DLD1 (cell line): ENCODE results near the gene REEP3.
"Not testable (repeated sequence)": the region's sequence is repeated elsewhere in the genome, so short reads cannot be mapped to it uniquely, and the experiment has no call there.

ENCODE experiments used
- in situ Hi-C: cut with HindIII; loops from 2 replicates; pipeline ENCODE4 v1.10.0; 2017; ENCODE audit warnings: low sequenced_read_pairs

The REEP3 gene, protein sequence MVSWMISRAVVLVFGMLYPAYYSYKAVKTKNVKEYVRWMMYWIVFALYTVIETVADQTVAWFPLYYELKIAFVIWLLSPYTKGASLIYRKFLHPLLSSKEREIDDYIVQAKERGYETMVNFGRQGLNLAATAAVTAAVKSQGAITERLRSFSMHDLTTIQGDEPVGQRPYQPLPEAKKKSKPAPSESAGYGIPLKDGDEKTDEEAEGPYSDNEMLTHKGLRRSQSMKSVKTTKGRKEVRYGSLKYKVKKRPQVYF

DNA sequence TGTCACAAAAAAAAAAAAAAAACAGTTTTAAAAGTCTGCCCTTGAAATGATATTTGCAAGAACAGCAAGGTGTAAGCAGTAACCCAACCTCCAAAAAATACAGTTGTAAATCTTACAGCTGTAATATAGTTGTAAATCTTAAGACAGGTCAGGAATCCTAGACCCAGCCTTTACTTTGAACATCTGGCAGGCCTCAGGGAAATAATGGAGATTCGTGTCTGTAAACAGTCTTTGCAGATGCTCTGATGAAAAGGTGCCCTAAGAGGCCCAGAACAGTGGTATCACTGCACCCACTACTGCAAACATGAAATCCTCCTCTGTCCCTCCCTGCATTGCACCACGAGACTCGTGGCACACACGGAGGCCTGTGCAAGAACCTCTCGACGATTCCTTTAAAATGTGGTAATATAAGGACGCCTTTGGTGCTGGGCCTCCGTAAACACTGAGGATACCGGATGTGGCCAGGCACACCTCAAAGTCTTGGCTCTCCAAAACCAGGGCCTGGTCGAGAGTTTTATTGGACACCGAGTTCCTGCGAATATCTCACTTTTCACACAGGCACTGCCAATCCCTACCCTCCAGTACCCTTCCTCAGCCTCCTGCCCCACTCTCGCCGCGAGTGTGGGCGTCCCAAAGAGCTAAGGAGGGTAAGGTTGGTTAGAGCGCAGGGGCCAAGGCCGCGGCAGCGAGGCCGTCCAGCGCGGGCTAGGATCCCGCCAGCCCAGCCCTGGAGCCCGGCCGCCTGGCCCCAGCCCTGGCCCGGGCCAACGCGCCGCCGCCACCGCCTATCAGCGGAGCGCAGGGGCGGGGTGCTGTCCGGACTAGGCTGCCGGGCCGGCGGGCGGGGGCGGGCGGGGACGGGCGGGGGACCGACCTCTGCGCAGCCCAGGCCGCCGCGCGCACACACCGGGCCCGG, at the start of gene REEP3:
Gene REEP3, plus strand, starts transcription at position 902 of the 916 bp plus-strand sequence. CDS start 145 bp downstream, outside the sequence.
- in situ Hi-C loops: no loop called here

- in situ Hi-C loops: no loop called here
Observed at GRCh38 chr10:63474488-63474887, 46.7 kb upstream of the REEP3 start.

DNA sequence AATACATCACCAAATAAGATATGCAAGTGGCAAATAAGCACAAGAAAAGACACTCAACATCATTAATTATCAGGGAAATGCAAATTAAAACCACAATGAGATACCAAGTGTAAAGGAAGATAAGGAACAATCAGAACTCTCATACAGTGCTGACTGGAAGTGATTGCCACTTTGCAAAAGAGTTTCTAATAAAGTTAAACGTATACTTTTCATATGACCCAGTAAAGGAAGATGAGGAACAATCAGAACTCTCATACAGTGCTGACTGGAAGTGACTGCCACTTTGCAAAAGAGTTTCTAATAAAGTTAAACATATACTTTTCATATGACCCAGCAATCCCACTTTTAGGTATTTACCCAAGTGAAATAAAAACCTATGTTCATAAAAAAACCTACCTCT, 43.3 kb upstream of the REEP3 start:
- in situ Hi-C loops: no loop called here

DNA sequence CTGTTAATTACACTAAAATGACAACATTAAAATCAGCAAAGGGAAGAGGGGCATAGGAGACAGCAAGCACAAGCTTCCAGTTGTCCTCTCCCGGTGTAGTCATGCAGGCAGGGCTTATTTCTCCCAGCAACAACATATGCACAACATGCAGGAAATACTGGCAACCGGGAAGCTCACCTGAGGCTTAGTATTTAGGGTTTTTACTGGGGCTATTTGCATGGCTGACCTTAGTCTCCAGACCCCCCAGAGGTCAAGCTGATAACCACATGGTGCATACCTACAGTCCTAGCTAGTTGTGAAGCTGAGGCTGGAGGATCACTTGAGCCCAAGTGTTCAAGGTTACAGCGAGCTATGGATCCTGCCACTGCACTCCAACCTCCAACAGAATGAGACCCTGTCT, 42.6 kb upstream of the REEP3 start:
- in situ Hi-C loops: no loop called here

GRCh38 chr10:63480237-63480636, 41.0 kb upstream of the REEP3 start:
- in situ Hi-C loops: no loop called here

DNA sequence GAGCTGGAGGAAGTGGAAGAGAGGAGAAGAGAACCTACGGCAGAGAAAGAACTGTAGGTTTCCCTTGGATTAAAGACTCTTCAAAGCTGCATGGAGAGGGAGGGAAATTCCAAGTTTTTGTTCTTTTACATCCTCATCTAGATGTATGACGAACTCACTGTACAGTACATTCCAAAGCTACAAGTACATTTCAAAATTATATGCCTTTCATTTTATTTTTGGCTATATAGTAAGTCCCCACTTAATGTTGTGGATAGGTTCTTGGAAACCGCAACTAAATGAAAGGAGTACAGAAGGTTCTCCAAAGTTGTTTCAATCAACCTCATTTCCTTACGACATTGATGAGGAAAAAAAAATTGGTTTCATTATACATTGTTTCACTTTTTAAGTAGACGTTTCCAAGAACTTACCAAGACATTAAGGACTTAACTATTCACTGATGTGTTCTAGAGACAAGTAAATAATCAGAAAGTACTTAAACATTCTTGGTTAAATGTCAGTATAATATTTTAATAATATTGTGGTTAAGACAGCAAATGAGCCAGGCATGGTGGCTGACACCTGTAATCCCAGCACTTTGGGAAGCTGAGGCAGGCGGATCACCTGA, 39.3 kb upstream of the REEP3 start:
- in situ Hi-C loops: no loop called here

GRCh38 chr10:63483983-63484382, 37.2 kb upstream of the REEP3 start:
- in situ Hi-C loops: no loop called here

- in situ Hi-C loops: no loop called here
Observed at GRCh38 chr10:63487990-63488389, 33.2 kb upstream of the REEP3 start.

DNA sequence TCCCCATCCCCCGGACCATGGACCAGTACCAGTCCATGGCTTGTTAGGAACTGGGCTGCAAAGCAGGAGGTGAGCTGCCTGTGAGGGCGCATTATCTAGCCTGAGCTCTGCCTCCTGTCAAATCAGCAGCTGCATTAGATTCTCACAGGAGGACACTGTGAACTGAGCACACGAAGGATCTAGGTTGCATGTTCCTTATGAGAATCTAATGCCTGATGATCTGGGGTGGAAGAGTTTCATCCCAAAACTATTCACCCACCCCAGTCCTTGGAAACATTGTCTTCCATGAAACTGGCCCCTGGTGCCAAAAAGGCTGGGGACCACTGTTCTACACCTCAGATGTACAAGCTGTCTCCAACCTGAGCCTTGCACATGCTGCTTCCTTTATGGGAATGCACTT, 31.4 kb upstream of the REEP3 start:
- in situ Hi-C loops: no loop called here

DNA sequence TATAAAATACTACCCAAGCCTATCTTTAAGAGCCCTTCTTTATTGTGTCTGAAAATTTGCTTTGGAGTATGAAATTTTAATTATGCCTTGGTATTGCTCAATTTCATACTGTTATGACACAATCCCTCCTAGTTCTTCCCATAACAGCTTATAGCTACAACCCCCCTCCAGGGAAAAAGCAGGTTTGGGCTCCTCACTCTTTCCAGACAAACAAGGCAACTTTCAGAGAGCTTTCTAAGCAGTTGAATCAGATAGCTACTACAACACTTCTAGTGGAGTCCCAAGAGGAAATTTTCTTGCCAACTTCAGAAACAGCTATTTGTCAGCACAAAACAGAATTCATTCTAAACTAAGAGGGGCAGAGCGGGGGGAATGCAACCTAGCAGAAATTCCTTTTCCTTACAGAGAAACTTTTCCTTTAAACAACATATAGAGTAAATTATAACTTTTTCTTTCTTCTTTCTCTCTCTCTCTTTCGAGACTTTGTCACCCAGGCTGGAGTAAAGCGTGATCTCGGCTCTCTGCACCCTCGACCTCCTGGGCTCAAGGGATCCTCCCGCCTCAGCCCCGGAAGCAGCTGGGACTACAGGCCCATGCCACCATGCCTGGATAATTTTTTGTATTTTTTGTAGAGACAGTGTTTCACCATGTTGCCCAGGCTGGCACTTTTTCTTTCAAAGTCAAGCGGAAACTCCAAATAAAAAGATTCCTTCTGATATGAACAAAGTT, 29.4 kb upstream of the REEP3 start:
- in situ Hi-C loops: no loop called here

GRCh38 chr10:63492317-63492690, 28.9 kb upstream of the REEP3 start:
- in situ Hi-C loops: not testable (repeated sequence)

GRCh38 chr10:63493004-63493403, 28.2 kb upstream of the REEP3 start:
- in situ Hi-C loops: no loop called here

DNA sequence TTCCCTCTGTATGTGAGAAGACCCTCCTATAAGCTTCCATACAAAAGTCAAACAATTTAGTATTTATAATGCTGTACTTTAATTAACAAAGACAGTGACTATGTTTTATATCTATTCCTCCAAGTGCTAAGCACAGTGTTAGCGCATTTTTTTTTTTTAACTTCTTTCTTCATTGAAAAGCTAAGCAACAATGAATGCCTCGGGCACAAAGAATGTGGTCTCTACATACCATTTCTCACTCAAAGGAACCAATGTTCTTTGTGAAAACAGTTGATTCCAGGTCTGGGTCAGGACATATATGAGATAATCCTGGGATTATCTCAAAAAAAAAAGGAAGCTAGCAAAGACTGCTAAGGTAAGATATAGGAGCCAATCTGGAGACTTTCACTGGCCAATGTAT, 26.2 kb upstream of the REEP3 start:
- in situ Hi-C loops: no loop called here

DNA sequence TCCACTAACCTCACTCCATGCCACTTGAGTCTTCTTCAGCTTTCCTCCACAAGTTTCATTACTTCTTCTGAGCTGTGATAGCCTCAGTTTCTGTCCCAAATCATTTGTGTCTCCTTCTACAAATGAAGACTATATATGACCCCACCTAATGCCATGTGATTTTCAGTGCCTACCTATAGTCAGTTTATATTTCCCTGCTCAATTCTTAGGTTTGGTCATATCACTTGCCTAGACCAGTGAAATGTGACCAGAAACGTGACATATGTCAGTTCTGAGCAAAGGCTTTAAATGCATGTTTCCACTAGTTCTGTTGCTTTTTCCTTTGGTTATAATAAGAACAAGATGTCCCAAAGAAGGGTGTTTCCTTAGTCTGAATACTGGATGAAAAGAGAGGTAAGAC, 24.6 kb upstream of the REEP3 start:
- in situ Hi-C loops: no loop called here

- in situ Hi-C loops: no loop called here
Observed at GRCh38 chr10:63497321-63497720, 23.9 kb upstream of the REEP3 start.

DNA sequence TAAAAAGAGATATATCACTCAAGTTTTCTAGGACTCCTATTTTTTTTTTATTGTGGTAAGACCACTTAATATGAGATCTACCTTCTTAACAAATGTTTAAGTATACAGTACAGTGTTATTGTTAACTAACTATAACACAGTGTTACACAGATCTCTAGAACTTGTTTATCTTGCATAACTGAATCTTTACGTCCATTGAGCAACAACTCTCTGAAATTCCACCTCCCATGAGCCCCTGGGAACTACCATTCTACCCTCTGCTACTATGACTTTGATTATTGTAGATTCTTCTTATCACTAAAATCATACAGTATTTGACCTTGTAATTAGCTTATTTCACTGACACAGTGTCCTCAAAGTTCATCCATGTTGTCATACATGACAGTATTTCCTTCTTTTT, 22.5 kb upstream of the REEP3 start:
- in situ Hi-C loops: no loop called here

GRCh38 chr10:63500551-63500950, 20.6 kb upstream of the REEP3 start:
- in situ Hi-C loops: not testable (repeated sequence)

DNA sequence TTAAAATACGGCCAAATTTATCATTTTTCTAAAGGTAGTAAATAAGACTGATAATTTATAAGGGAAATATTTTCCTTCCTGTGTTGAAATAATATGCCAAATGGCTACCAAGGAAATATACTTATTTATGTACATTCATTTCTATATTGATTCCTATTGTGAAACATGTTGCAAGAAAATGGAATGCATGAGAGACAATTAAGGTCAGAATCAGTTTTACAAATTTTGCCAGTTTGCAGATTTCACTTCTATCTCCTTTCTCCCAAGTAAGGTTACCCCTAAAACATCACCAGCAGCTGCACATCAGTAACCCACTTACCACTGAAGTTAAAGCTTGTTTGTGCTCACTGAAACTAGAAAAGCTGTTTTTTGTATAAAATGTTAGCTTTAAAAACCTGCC, 19.2 kb upstream of the REEP3 start:
- in situ Hi-C loops: no loop called here

- in situ Hi-C loops: no loop called here
Observed at GRCh38 chr10:63502832-63503231, 18.4 kb upstream of the REEP3 start.

DNA sequence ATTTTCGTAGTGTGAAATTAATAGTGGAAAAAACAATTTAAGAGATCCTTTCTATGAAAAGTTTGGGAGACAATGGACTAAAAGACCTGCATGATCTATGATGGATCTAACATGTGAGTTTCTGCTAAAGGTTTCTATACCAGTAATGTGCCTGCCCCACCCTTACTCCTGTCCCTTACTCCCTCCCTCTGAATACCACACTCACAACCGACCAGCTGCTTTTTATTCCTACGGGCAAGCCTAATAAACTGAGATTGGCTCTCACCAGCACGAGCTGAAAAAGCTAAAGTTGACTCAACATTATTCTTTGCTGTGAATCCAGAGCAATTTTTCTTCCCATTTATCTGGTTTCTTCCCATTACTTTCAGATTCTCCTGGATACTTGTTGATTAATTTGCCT, 17.8 kb upstream of the REEP3 start:
- in situ Hi-C loops: no loop called here
